WTC11 (cell line): ENCODE measurements around the gene HFM1. TPM values are rescaled to one million over a fixed set of nuclear protein-coding genes. Genes with fewer than 3 reads are reported as not detected.

Experiments used
- ATAC-seq: fragments of 200-7000 bp; cut with Tn5 transposase; 2 replicates; pipeline ENCODE4 v1.10.0; 2021; ENCODE audit warnings: mild to moderate bottlenecking, moderate library complexity
- CTCF ChIA-PET: fragments of 300-600 bp; sonication (Branson Sonifier 250); formaldehyde crosslinking; loops from one replicate; lab custom pipeline; 2021; ENCODE audit warnings: antibody characterized with exemption; lab: Charles Lee
- POLR2A ChIA-PET: fragments of 350-600 bp; sonication (Branson Sonifier 250); formaldehyde crosslinking; loops from one replicate; lab custom pipeline; 2021; ENCODE audit warnings: antibody characterized with exemption; lab: Charles Lee
- DNase-seq: peaks from one replicate; pipeline ENCODE4 v3.0.0; 2021; ENCODE audit warnings: low spot score
- H3K27ac Mint-ChIP-seq: 2 replicates; pipeline ENCODE4 v1.8.0; 2021; ENCODE audit warnings: mixed read lengths
- H3K27me3 Mint-ChIP-seq: 2 replicates; pipeline ENCODE4 v1.8.0; 2021; ENCODE audit warnings: low read depth, mild to moderate bottlenecking, moderate library complexity, mixed read lengths
- H3K36me3 Mint-ChIP-seq: 2 replicates; pipeline ENCODE4 v1.8.0; 2021; ENCODE audit warnings: mixed read lengths
- H3K4me1 Mint-ChIP-seq: 2 replicates; pipeline ENCODE4 v1.8.0; 2022; ENCODE audit warnings: mixed read lengths
- H3K4me3 Mint-ChIP-seq: 2 replicates; pipeline ENCODE4 v1.8.0; 2021; ENCODE audit warnings: mild to moderate bottlenecking, moderate library complexity, mixed read lengths
- H3K9me3 Mint-ChIP-seq: 2 replicates; pipeline ENCODE4 v1.8.0; 2021; ENCODE audit warnings: mixed read lengths
- ATF1 ChIP-seq: sonication (generic); formaldehyde crosslinking; IDR thresholded peaks from 2 replicates; pipeline ENCODE4 v1.8.1; 2023; ENCODE audit warnings: mild to moderate bottlenecking, moderate library complexity, missing genetic modification reagents
- ATF2 ChIP-seq: sonication (generic); formaldehyde crosslinking; IDR thresholded peaks from 2 replicates; pipeline ENCODE4 v1.8.1; 2022; ENCODE audit warnings: low read depth, missing genetic modification reagents, borderline replicate concordance
- ATF6 ChIP-seq: sonication (generic); formaldehyde crosslinking; IDR thresholded peaks from 2 replicates; pipeline ENCODE4 v1.8.1; 2023; ENCODE audit warnings: mild to moderate bottlenecking, missing genetic modification reagents
- ERG ChIP-seq: fragments of 250-450 bp; sonication (Bioruptor Pico); IDR thresholded peaks from 2 replicates; pipeline ENCODE4 v1.8.0; 2021; ENCODE audit warnings: mild to moderate bottlenecking
- GABPB1 ChIP-seq: sonication (generic); formaldehyde crosslinking; IDR thresholded peaks from 2 replicates; pipeline ENCODE4 v1.8.1; 2023; ENCODE audit warnings: mild to moderate bottlenecking, missing genetic modification reagents
- HMGXB4 ChIP-seq: sonication (generic); formaldehyde crosslinking; IDR thresholded peaks from 2 replicates; pipeline ENCODE4 v1.8.1; 2023; ENCODE audit warnings: mild to moderate bottlenecking, moderate library complexity, missing genetic modification reagents
- JUN ChIP-seq: sonication (generic); formaldehyde crosslinking; IDR thresholded peaks from 2 replicates; pipeline ENCODE4 v1.8.0; 2023; ENCODE audit warnings: mild to moderate bottlenecking, missing genetic modification reagents
- KAT7 ChIP-seq: sonication (generic); formaldehyde crosslinking; IDR thresholded peaks from 2 replicates; pipeline ENCODE4 v1.8.1; 2023; ENCODE audit warnings: missing genetic modification reagents, mild to moderate bottlenecking, borderline replicate concordance
- MAX ChIP-seq: sonication (generic); formaldehyde crosslinking; IDR thresholded peaks from 2 replicates; pipeline ENCODE4 v1.8.0; 2022; ENCODE audit warnings: mild to moderate bottlenecking, missing genetic modification reagents
- RORB ChIP-seq: fragments of 250-450 bp; sonication (Bioruptor Pico); IDR thresholded peaks from 2 replicates; pipeline ENCODE4 v1.9.0; 2021; ENCODE audit warnings: mild to moderate bottlenecking
- SP1 ChIP-seq: sonication (generic); formaldehyde crosslinking; conservative IDR thresholded peaks from 2 replicates; pipeline ENCODE4 v1.8.1; 2022; ENCODE audit warnings: missing genetic modification reagents
- TEAD1 ChIP-seq: sonication (generic); formaldehyde crosslinking; IDR thresholded peaks from 2 replicates; pipeline ENCODE4 v1.8.0; 2022; ENCODE audit warnings: mild to moderate bottlenecking, missing genetic modification reagents
- ZBTB43 ChIP-seq: sonication (generic); formaldehyde crosslinking; IDR thresholded peaks from 2 replicates; pipeline ENCODE4 v1.8.1; 2023; ENCODE audit warnings: mild to moderate bottlenecking, missing genetic modification reagents
- ZNF121 ChIP-seq: sonication (generic); formaldehyde crosslinking; IDR thresholded peaks from 2 replicates; pipeline ENCODE4 v1.8.0; 2023; ENCODE audit warnings: missing genetic modification reagents
- ZNF232 ChIP-seq: sonication (generic); formaldehyde crosslinking; IDR thresholded peaks from 2 replicates; pipeline ENCODE4 v1.8.0; 2022; ENCODE audit warnings: mild to moderate bottlenecking, missing genetic modification reagents
- ZNF263 ChIP-seq: sonication (generic); formaldehyde crosslinking; IDR thresholded peaks from 2 replicates; pipeline ENCODE4 v1.8.1; 2022; ENCODE audit warnings: low read depth, mild to moderate bottlenecking, moderate library complexity, missing genetic modification reagents
- ZNF512 ChIP-seq: sonication (generic); formaldehyde crosslinking; IDR thresholded peaks from 2 replicates; pipeline ENCODE4 v1.8.1; 2022; ENCODE audit warnings: missing genetic modification reagents, borderline replicate concordance
- ZSCAN18 ChIP-seq: fragments of 250-450 bp; sonication (Bioruptor Pico); IDR thresholded peaks from 2 replicates; pipeline ENCODE4 v2.1.2; 2022; ENCODE audit warnings: mild to moderate bottlenecking, moderate library complexity
- total RNA-seq: library from RNA; stranded (reverse); gene quantifications from 3 replicates; pipeline ENCODE4 v1.2.3, GENCODE V29; 2021

Gene HFM1
- total RNA-seq, 1 experiment from 2014 or later, result 1.7 TPM

- H3K4me3 Mint-ChIP-seq, result no peak overlapping the region
- no peaks in the 10 kb centered on the region for H3K36me3 Mint-ChIP-seq
- no peak for TF ChIP-seq ERG
- TF ChIP-seq RORB (CRISPR knock-in tag), result no peak
- TF ChIP-seq KAT7 (CRISPR knock-in tag), result no peak
- TF ChIP-seq MAX, result no peak
- no peak for TF ChIP-seq ZSCAN18 (CRISPR knock-in tag)
- ChIA-PET CTCF (no interaction called here), POLR2A (no interaction called here)
- ATAC-seq (no peak), DNase-seq (no peak)
- peaks cover 9% of the 10 kb centered on the region; the same call in 1 of the 2 replicates for H3K9me3 Mint-ChIP-seq
- no peaks in the 10 kb centered on the region for H3K4me1 Mint-ChIP-seq
- no peak overlapping the region for H3K27ac Mint-ChIP-seq
- no peaks in the 10 kb centered on the region for H3K27me3 Mint-ChIP-seq
Measured at GRCh38 chr1:91393042-91393441, 11.6 kb downstream of the HFM1 start.

GRCh38 chr1:91386109-91386508 is 18.5 kb downstream of the HFM1 start:
- CTCF ChIA-PET, result no interaction called here
- Mint-ChIP-seq H3K4me3 (no peak overlapping the region), H3K4me1 (no peaks in the 10 kb centered on the region), H3K27me3 (no peaks in the 10 kb centered on the region), H3K27ac (no peak overlapping the region), H3K36me3 (no peaks in the 10 kb centered on the region), H3K9me3 (0 out of 2 replicates have a peak, but pooled peaks cover 5% of the 10 kb centered on the region)
- POLR2A ChIA-PET, result no interaction called here
- ATAC-seq, result no peak
- no peak for DNase-seq
- TF ChIP-seq ZNF121 (CRISPR knock-in tag), result no peak
- no peak for TF ChIP-seq ZNF263
- no peak for TF ChIP-seq ZNF232 (CRISPR knock-in tag)
- TF ChIP-seq KAT7 (CRISPR knock-in tag), result no peak
- no peak for TF ChIP-seq ZBTB43 (CRISPR knock-in tag)
- no peak for TF ChIP-seq HMGXB4 (CRISPR knock-in tag)
- no peak for TF ChIP-seq ATF6 (CRISPR knock-in tag)
- no peak for TF ChIP-seq TEAD1 (CRISPR knock-in tag)
- no peak for TF ChIP-seq ZNF512 (CRISPR knock-in tag)
- TF ChIP-seq JUN (CRISPR knock-in tag), result no peak
- TF ChIP-seq ATF1 (CRISPR knock-in tag), result no peak
- TF ChIP-seq ATF2, result no peak
- no peak for TF ChIP-seq SP1 (CRISPR knock-in tag)
- no peak for TF ChIP-seq GABPB1 (CRISPR knock-in tag)
